ENCODE data around the gene RAD54L. TPM values are rescaled to one million over a fixed set of nuclear protein-coding genes. Genes with fewer than 3 reads are reported as not detected.
A peak's percentile ranks its signal among the peaks of the same experiment; 100 is the strongest.
"Not testable (repeated sequence)": the region's sequence is repeated elsewhere in the genome, so short reads cannot be mapped to it uniquely, and the experiment has no call there.

RAD54L gene
- total and polyA plus RNA-seq, 9 donors, result 2.8 to 9.2 (median 7.8) TPM

DNA sequence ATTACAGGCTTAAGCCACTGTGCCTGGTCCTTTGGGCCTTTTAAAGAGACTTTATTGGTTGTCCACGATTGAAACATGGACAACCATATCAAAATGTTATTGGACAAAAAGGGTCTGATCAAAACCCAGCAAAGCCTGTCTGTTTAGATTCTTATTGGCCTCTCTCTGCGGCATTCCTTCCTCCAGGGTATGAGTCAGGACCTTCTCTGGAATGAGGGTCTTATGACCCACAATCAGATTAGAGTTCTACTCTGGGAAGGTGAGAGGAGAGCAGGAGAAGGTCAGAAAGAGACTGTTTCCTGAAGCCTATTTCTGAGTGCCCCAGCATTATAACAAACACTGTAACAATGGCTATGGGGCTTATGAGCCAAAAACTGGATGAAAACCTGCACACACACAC lies 36.5 kb upstream of the RAD54L start:
- H3K27ac ChIP-seq (ENCODE audit: low read length), result no peak overlapping the region
- no peaks in the 10 kb centered on the region for H3K27me3 ChIP-seq (ENCODE audit: control insufficient read depth, insufficient read depth, low read length)
- H3K4me3 ChIP-seq (ENCODE audit: low read length), result no peak overlapping the region
- no peaks in the 10 kb centered on the region for H3K4me1 ChIP-seq (ENCODE audit: control insufficient read depth, insufficient read depth, low read length)
- no peak for DNase-seq
- 67% methylated on average over 1 of the region's 2 CpGs for WGBS (ENCODE audit: insufficient coverage)
- no peaks in the 10 kb centered on the region for H3K36me3 ChIP-seq (ENCODE audit: control insufficient read depth, insufficient read depth, low read length)
- no peaks in the 10 kb centered on the region for H3K9me3 ChIP-seq (replicated peaks; ENCODE audit: control insufficient read depth, low read depth, low read length)

DNA sequence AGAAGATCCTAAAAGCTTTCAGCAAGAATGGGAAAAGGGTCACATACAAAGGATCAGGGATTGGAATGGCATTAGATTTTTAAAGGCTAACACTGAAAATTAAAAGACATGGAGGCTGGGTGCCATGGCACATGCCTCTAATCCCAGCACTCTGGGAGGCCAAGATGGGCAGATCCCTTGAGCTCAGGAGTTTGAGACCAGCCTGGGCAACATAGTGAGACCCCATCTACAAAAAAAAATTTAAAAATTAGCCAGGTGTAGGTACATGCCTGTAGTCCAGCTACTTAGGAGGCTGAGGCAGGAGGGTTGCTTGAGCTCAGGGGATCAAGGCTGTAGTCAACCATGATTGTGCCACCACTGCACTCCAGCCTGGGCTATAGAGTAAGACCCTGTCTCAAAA lies 32.1 kb upstream of the RAD54L start:
- Histone ChIP-seq H3K4me3 (ENCODE audit: low read length) (no peak overlapping the region), H3K27ac (ENCODE audit: low read length) (no peak overlapping the region), H3K27me3 (ENCODE audit: control insufficient read depth, insufficient read depth, low read length) (no peaks in the 10 kb centered on the region), H3K9me3 (replicated peaks; ENCODE audit: control insufficient read depth, low read depth, low read length) (no peaks in the 10 kb centered on the region), H3K4me1 (ENCODE audit: control insufficient read depth, insufficient read depth, low read length) (no peaks in the 10 kb centered on the region), H3K36me3 (ENCODE audit: control insufficient read depth, insufficient read depth, low read length) (peaks cover 3% of the 10 kb centered on the region)
- no peak for DNase-seq

DNA sequence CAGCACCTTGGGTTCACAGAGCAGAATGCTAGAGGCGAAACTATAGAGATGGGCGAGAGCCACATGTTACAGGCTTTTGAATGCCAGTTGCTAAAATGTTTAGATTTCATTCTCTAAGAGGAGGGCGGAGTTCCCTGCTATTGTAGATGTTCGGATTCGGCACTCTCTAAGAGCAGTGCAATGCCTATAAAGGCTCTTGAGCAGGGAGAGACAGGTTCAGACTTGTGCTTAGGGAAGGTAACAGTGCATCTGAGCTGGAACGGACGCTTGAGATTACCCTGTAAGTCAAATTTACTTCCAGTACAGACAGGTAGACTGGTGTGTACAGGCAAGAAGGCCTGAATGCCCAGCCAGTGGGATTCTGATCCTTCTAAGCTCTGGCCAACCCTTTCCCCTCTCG lies 29.1 kb upstream of the RAD54L start:
- no peaks in the 10 kb centered on the region for H3K27me3 ChIP-seq (ENCODE audit: control insufficient read depth, insufficient read depth, low read length)
- WGBS (ENCODE audit: insufficient coverage), result 87% methylated on average over 8 of the region's 8 CpGs
- no peak overlapping the region for H3K27ac ChIP-seq (ENCODE audit: low read length)
- DNase-seq, result no peak
- no peak overlapping the region for H3K4me3 ChIP-seq (ENCODE audit: low read length)
- peaks cover 3% of the 10 kb centered on the region for H3K36me3 ChIP-seq (ENCODE audit: control insufficient read depth, insufficient read depth, low read length)
- no peaks in the 10 kb centered on the region for H3K4me1 ChIP-seq (ENCODE audit: control insufficient read depth, insufficient read depth, low read length)
- H3K9me3 ChIP-seq (replicated peaks; ENCODE audit: control insufficient read depth, low read depth, low read length), result no peaks in the 10 kb centered on the region

DNA sequence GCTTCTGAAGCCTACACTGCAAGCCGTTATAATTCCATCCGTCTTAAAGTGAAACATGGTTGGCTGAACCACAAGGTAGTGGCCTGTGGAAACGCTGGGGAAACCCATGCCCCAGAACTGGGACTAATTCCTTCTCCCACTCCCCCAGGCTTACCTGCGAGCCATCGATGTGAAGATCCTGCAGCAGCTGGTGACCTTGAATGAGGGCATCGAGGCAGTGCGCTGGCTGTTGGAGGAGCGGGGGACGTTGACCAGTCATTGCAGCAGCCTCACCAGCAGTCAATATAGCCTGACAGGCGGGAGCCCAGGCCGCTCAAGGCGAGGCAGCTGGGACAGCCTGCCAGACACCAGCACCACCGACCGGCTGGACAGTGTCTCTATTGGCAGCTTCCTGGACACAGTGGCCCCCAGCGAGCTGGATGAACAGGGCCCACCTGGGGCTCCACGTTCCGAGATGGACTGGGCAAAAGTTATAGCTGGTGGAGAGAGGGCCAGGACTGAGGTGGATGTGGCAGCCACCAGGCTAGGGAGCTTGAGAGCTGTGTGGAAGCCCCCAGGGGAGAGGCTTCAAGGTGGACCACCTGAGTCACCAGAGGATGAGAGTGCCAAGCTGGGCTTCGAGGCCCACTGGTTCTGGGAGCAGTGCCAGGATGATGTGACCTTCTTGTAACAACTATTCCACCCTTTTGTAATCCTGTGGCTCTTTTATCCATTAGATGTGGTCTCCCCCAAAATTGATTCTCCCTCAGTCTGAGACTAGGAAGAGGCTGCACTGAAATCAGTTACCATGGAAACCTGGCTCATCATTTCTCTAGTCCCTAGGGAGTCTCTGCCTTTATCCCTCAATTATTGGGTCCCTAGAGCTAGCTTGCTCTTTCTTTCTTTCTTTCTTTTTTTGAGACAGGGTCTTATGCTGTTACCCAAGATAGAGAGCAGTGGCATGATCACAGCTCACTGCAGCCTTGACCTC lies 27.7 kb upstream of the RAD54L start:
- 72% methylated on average over 17 of the region's 18 CpGs for WGBS (ENCODE audit: insufficient coverage)
- Histone ChIP-seq H3K9me3 (replicated peaks; ENCODE audit: control insufficient read depth, low read depth, low read length) (no peaks in the 10 kb centered on the region), H3K36me3 (ENCODE audit: control insufficient read depth, insufficient read depth, low read length) (peaks cover 3% of the 10 kb centered on the region), H3K27ac (ENCODE audit: low read length) (no peak overlapping the region), H3K27me3 (ENCODE audit: control insufficient read depth, insufficient read depth, low read length) (no peaks in the 10 kb centered on the region), H3K4me1 (ENCODE audit: control insufficient read depth, insufficient read depth, low read length) (no peaks in the 10 kb centered on the region), H3K4me3 (ENCODE audit: low read length) (no peak overlapping the region)
- DNase-seq, result no peak

DNA sequence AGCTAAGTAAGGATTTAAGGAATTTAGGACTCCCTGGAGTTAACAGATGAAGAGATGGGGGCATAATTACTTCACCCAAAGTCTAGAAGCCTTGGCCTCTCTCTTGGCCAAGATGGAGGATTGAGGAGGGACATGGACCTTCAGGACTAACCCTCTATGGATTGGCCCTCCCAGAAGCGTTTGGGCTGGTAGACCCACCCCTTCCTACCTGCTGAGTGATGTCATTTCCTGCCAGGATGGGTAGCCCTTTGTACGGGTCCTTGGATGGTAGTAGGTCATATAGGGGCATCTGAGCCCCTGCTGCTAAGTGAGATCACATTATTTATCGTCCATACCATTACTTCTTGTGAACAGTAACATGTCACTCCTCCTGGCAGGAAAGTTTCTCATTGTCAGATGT lies 26.8 kb upstream of the RAD54L start:
- Histone ChIP-seq H3K27me3 (ENCODE audit: control insufficient read depth, insufficient read depth, low read length) (no peaks in the 10 kb centered on the region), H3K4me3 (ENCODE audit: low read length) (no peak overlapping the region), H3K4me1 (ENCODE audit: control insufficient read depth, insufficient read depth, low read length) (no peaks in the 10 kb centered on the region), H3K36me3 (ENCODE audit: control insufficient read depth, insufficient read depth, low read length) (peaks cover 3% of the 10 kb centered on the region), H3K27ac (ENCODE audit: low read length) (no peak overlapping the region), H3K9me3 (replicated peaks; ENCODE audit: control insufficient read depth, low read depth, low read length) (no peaks in the 10 kb centered on the region)
- DNase-seq, result no peak
- no CpG with 5 or more reads among the region's 3 CpGs for WGBS (ENCODE audit: insufficient coverage)

DNA sequence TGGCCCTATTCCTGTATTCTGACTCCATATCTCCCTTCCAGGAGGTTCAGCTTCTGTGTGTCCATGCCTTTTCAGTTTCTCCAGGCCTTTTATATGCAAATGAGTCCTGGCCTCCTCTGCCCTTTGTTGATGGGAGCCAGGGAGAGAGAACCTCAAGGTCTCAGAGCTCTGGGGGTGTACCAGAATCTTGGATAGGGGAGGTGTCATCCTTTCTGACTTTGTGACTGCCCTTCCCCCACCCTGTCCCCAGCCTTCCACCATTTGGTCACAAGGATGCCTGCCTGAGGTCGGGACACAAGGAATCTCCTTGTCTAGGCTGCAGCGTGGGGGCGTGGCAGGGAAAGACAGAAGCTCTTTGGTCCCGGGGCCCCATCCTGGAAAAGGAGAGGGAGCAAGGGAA lies 25.8 kb upstream of the RAD54L start:
- H3K4me1 ChIP-seq (ENCODE audit: control insufficient read depth, insufficient read depth, low read length), result no peaks in the 10 kb centered on the region
- no peaks in the 10 kb centered on the region for H3K27me3 ChIP-seq (ENCODE audit: control insufficient read depth, insufficient read depth, low read length)
- no peak for DNase-seq
- no peak overlapping the region for H3K27ac ChIP-seq (ENCODE audit: low read length)
- no peaks in the 10 kb centered on the region for H3K9me3 ChIP-seq (replicated peaks; ENCODE audit: control insufficient read depth, low read depth, low read length)
- peaks cover 3% of the 10 kb centered on the region for H3K36me3 ChIP-seq (ENCODE audit: control insufficient read depth, insufficient read depth, low read length)
- no peak overlapping the region for H3K4me3 ChIP-seq (ENCODE audit: low read length)
- whole genome bisulfite sequencing (ENCODE audit: insufficient coverage), result 30% methylated on average over 2 of the region's 4 CpGs

DNA sequence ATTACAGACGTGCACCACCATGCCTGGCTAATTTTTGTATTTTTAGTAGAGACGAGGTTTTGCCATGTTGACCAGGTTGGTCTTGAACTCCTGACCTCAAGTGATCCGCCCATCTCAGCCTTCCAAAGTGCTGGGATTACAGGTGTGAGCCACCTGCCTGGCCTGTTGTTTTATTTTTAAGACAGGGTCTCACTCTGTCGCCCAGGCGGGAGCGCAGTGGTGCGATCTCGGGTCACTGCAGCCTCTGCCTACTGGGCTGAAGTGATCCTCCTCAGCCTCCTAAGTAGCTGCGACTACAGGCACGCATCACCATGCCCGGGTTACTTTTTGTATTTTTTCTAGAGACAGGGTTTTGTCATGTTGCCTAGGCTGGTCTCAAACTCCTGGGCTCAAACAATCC lies 24.5 kb upstream of the RAD54L start:
- not testable (repeated sequence) for H3K4me1 ChIP-seq (ENCODE audit: control insufficient read depth, insufficient read depth, low read length); H3K27me3 ChIP-seq (ENCODE audit: control insufficient read depth, insufficient read depth, low read length); H3K9me3 ChIP-seq (replicated peaks; ENCODE audit: control insufficient read depth, low read depth, low read length); H3K27ac ChIP-seq (ENCODE audit: low read length); DNase-seq; H3K36me3 ChIP-seq (ENCODE audit: control insufficient read depth, insufficient read depth, low read length); H3K4me3 ChIP-seq (ENCODE audit: low read length)
- WGBS (ENCODE audit: insufficient coverage), result 83% methylated on average over 6 of the region's 11 CpGs

DNA sequence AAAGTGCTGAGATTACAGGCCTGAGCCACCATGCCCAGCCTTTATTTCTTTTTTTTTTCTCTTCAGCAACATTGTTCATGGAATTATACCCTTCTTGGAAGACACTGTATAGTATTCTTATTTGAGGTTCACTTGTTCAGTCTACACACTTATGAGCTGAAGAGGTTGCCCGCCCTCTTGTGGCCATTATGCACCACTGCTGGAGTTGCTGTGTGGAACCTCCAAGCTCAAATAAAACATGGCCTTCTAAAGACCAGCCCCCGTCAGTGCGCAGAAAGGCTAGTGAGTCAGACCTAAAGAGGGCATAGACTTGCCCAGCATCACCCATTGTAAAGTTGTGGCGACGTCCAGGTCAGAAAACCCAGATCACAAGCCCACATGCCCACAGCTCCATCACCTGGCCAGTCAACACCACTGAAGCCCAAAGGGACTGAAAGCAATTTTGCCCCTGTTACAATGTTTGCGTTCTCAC lies 24.1 kb upstream of the RAD54L start:
- peaks cover 3% of the 10 kb centered on the region for H3K36me3 ChIP-seq (ENCODE audit: control insufficient read depth, insufficient read depth, low read length)
- H3K27ac ChIP-seq (ENCODE audit: low read length), result no peak overlapping the region
- H3K4me3 ChIP-seq (ENCODE audit: low read length), result no peak overlapping the region
- DNase-seq, result peak; percentile 84
- WGBS (ENCODE audit: insufficient coverage), result 4% methylated on average over 4 of the region's 6 CpGs
- H3K4me1 ChIP-seq (ENCODE audit: control insufficient read depth, insufficient read depth, low read length), result no peaks in the 10 kb centered on the region
- no peaks in the 10 kb centered on the region for H3K27me3 ChIP-seq (ENCODE audit: control insufficient read depth, insufficient read depth, low read length)
- H3K9me3 ChIP-seq (replicated peaks; ENCODE audit: control insufficient read depth, low read depth, low read length), result no peaks in the 10 kb centered on the region

DNA sequence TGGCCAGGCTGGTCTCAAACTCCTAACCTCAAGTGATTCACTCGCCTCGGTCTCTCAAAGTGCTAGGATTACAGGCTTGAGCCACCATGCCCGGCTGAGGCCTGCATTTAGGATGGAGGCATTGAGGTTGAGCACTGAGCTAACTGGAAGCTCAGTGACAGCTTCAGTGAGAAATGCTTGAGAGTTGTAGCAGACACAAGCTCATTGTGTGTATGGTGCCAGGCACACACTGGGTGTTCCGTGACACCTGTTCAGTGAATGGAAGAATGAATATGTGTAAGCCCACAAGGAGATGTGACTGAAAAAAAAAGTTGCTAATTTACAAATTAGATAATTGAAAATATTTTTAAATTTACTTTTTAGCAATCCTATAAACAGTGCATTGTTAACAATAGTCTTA lies 22.6 kb upstream of the RAD54L start:
- peaks cover under 1% of the 10 kb centered on the region for H3K36me3 ChIP-seq (ENCODE audit: control insufficient read depth, insufficient read depth, low read length)
- H3K27me3 ChIP-seq (ENCODE audit: control insufficient read depth, insufficient read depth, low read length), result no peaks in the 10 kb centered on the region
- H3K4me1 ChIP-seq (ENCODE audit: control insufficient read depth, insufficient read depth, low read length), result no peaks in the 10 kb centered on the region
- no peak for DNase-seq
- H3K27ac ChIP-seq (ENCODE audit: low read length), result no peak overlapping the region
- no peak overlapping the region for H3K4me3 ChIP-seq (ENCODE audit: low read length)
- no peaks in the 10 kb centered on the region for H3K9me3 ChIP-seq (replicated peaks; ENCODE audit: control insufficient read depth, low read depth, low read length)
- WGBS (ENCODE audit: insufficient coverage), result 90% methylated on average over 4 of the region's 4 CpGs

DNA sequence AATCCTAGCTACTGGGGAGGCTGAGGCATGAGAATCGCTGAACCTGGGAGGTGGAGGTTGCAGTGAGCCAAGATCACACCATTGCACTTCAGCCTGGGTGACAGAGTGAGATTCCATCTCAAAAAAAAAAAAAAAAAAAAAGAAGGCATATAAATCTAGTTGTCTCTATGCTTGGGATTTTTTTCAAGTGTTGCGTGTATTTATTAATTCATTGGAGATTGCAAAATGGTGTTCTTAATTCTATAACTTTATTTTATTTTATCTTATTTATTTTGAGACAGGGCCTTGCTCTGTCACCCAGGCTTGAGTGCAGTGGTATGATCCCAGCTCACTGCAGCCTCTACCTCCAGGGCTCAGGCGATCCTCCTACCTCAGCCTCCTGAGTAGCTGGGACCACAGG lies 16.3 kb upstream of the RAD54L start:
- H3K36me3 ChIP-seq (ENCODE audit: control insufficient read depth, insufficient read depth, low read length); DNase-seq; H3K27me3 ChIP-seq (ENCODE audit: control insufficient read depth, insufficient read depth, low read length); H3K9me3 ChIP-seq (replicated peaks; ENCODE audit: control insufficient read depth, low read depth, low read length); H3K27ac ChIP-seq (ENCODE audit: low read length); H3K4me3 ChIP-seq (ENCODE audit: low read length); H3K4me1 ChIP-seq (ENCODE audit: control insufficient read depth, insufficient read depth, low read length): not testable (repeated sequence)
- no CpG with 5 or more reads among the region's 3 CpGs for WGBS (ENCODE audit: insufficient coverage)
